Chondrocyte (in vitro differentiated cells): ENCODE measurements around the gene ANKHD1. TPM values are rescaled to one million over a fixed set of nuclear protein-coding genes. Genes with fewer than 3 reads are reported as not detected.
A peak's percentile ranks its signal among the peaks of the same experiment; 100 is the strongest.
"Not testable (repeated sequence)": the region's sequence is repeated elsewhere in the genome, so short reads cannot be mapped to it uniquely, and the experiment has no call there.

Source experiments
- DNase-seq: peaks from one replicate; pipeline ENCODE4 v3.0.0; 2021; ENCODE audit warnings: mixed read lengths, low spot score
- H3K27ac Mint-ChIP-seq: one replicate; pipeline ENCODE4 v1.8.0; 2021; ENCODE audit warnings: mild to moderate bottlenecking, moderate library complexity, mixed read lengths; ENCODE audit not compliant: unreplicated experiment
- H3K27me3 Mint-ChIP-seq: 2 replicates; pipeline ENCODE4 v1.8.0; 2021; ENCODE audit warnings: low read depth, mixed read lengths
- H3K36me3 Mint-ChIP-seq: 2 replicates; pipeline ENCODE4 v1.8.0; 2021; ENCODE audit warnings: low read depth, mixed read lengths
- H3K4me1 Mint-ChIP-seq: 2 replicates; pipeline ENCODE4 v1.8.0; 2021; ENCODE audit warnings: low read depth, mild to moderate bottlenecking, mixed read lengths
- H3K4me3 Mint-ChIP-seq: one replicate; pipeline ENCODE4 v1.8.0; 2021; ENCODE audit warnings: mild to moderate bottlenecking, moderate library complexity, mixed read lengths; ENCODE audit not compliant: unreplicated experiment
- H3K9me3 Mint-ChIP-seq: 2 replicates; pipeline ENCODE4 v1.8.0; 2021; ENCODE audit warnings: low read depth, mixed read lengths
- total RNA-seq: library from RNA; stranded (reverse); gene quantifications from 3 replicates; pipeline ENCODE4 v1.2.1, GENCODE V29; 2021
- TF ChIP-seq, protein P1 (sequence below): fragments of 200-600 bp; sonication (generic); IDR thresholded peaks from 2 replicates; pipeline ENCODE4 v1.5.0; 2021; ENCODE audit warnings: antibody characterized with exemption, mild to moderate bottlenecking, moderate library complexity

Gene ANKHD1
- total RNA-seq, 1 donor from 2014 or later: 61.4 TPM

GRCh38 chr5:140429724-140430123 is 28.1 kb downstream of the ANKHD1 start:
- H3K27me3 Mint-ChIP-seq: no peaks in the 10 kb centered on the region
- H3K27ac Mint-ChIP-seq: no peak overlapping the region
- DNase-seq: no peak
- H3K9me3 Mint-ChIP-seq: no peaks in the 10 kb centered on the region
- TF ChIP-seq, protein P1, sequence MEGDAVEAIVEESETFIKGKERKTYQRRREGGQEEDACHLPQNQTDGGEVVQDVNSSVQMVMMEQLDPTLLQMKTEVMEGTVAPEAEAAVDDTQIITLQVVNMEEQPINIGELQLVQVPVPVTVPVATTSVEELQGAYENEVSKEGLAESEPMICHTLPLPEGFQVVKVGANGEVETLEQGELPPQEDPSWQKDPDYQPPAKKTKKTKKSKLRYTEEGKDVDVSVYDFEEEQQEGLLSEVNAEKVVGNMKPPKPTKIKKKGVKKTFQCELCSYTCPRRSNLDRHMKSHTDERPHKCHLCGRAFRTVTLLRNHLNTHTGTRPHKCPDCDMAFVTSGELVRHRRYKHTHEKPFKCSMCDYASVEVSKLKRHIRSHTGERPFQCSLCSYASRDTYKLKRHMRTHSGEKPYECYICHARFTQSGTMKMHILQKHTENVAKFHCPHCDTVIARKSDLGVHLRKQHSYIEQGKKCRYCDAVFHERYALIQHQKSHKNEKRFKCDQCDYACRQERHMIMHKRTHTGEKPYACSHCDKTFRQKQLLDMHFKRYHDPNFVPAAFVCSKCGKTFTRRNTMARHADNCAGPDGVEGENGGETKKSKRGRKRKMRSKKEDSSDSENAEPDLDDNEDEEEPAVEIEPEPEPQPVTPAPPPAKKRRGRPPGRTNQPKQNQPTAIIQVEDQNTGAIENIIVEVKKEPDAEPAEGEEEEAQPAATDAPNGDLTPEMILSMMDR: no peak
- H3K36me3 Mint-ChIP-seq: no peaks in the 10 kb centered on the region
- H3K4me3 Mint-ChIP-seq: no peak overlapping the region
- peaks cover 6% of the 10 kb centered on the region for H3K4me1 Mint-ChIP-seq

- Mint-ChIP-seq H3K4me1 (peaks cover 6% of the 10 kb centered on the region), H3K27me3 (no peaks in the 10 kb centered on the region), H3K4me3 (no peak overlapping the region), H3K9me3 (no peaks in the 10 kb centered on the region), H3K36me3 (peaks cover 2% of the 10 kb centered on the region), H3K27ac (no peak overlapping the region)
- TF ChIP-seq, protein P1: no peak
- no peak for DNase-seq
Observed at GRCh38 chr5:140432212-140432611, 30.6 kb downstream of the ANKHD1 start.

- H3K27me3 Mint-ChIP-seq: no peaks in the 10 kb centered on the region
- no peaks in the 10 kb centered on the region for H3K9me3 Mint-ChIP-seq
- H3K36me3 Mint-ChIP-seq: peaks cover 2% of the 10 kb centered on the region
- H3K4me1 Mint-ChIP-seq: peaks cover 6% of the 10 kb centered on the region
- H3K27ac Mint-ChIP-seq: no peak overlapping the region
- no peak for DNase-seq
- TF ChIP-seq, protein P1: no peak
- H3K4me3 Mint-ChIP-seq: no peak overlapping the region
Observed at GRCh38 chr5:140432916-140433315, 31.3 kb downstream of the ANKHD1 start.

GRCh38 chr5:140457368-140457767 is 55.7 kb downstream of the ANKHD1 start:
- DNase-seq, H3K27me3 Mint-ChIP-seq, H3K4me1 Mint-ChIP-seq, H3K27ac Mint-ChIP-seq, H3K4me3 Mint-ChIP-seq: not testable (repeated sequence)
- H3K36me3 Mint-ChIP-seq: peaks cover 29% of the 10 kb centered on the region
- peaks cover 15% of the 10 kb centered on the region for H3K9me3 Mint-ChIP-seq

DNA sequence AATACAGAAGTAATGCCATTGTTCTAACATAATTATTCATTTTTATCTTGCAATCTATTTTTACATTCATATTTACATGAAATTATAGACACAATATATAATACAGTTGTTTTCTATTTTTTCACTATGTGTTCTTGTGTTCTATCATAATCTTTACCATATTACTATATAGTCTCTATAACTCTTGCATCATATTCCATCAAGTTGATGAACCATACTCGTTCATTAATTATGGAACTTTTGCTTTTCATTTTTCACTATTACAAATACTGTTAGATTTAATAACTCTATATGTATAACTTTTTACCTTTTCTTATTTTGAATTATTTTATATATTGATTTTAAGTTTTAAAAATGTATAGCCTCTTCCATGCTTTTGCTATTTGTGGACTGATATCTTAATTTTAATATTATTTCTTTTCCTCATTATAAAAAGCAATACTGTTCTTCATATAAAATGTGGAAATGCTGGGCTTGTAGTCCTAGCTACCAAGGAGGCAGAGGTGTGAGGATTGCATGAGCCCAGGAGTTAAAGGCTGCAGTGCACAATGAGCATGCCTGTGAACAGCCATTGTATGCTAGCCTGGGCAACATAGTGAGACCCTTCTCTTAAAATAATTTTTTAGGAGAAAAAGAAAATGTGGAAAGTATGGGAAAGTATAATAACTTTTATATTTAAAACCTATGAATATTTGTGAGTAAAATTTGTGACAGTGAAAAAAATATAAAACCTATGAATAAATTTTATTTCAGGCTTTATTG is 65.5 kb downstream of the ANKHD1 start:
- H3K36me3 Mint-ChIP-seq: peaks cover 4% of the 10 kb centered on the region
- H3K4me1 Mint-ChIP-seq: peaks cover 4% of the 10 kb centered on the region
- no peak for DNase-seq
- TF ChIP-seq, protein P1: no peak
- no peaks in the 10 kb centered on the region for H3K9me3 Mint-ChIP-seq
- H3K27me3 Mint-ChIP-seq: no peaks in the 10 kb centered on the region
- no peak overlapping the region for H3K27ac Mint-ChIP-seq
- no peak overlapping the region for H3K4me3 Mint-ChIP-seq

GRCh38 chr5:140468188-140468587 is 66.6 kb downstream of the ANKHD1 start:
- peak overlapping the region; percentile 18 for H3K27ac Mint-ChIP-seq
- DNase-seq: no peak

More at GRCh38 chr5:140468188-140468587, 66.6 kb downstream of the ANKHD1 start:
- no peaks in the 10 kb centered on the region for H3K9me3 Mint-ChIP-seq
- H3K27me3 Mint-ChIP-seq: no peaks in the 10 kb centered on the region
- no peak overlapping the region for H3K4me3 Mint-ChIP-seq
- H3K36me3 Mint-ChIP-seq: peaks cover 2% of the 10 kb centered on the region
- H3K4me1 Mint-ChIP-seq: peaks cover 4% of the 10 kb centered on the region
- TF ChIP-seq, protein P1: no peak
